Activated CD8-positive, alpha-beta memory T cell treated with anti-CD3 and anti-CD28 coated beads, Interleukin-2, amount 50 U/mL, for 24 hours (primary cell): ENCODE data around the gene SPECC1L.

Source experiments
- DNase-seq: peaks from one replicate; pipeline ENCODE4 v3.0.0-alpha.2; 2020; ENCODE audit errors: extremely low read depth

The SPECC1L gene

DNA sequence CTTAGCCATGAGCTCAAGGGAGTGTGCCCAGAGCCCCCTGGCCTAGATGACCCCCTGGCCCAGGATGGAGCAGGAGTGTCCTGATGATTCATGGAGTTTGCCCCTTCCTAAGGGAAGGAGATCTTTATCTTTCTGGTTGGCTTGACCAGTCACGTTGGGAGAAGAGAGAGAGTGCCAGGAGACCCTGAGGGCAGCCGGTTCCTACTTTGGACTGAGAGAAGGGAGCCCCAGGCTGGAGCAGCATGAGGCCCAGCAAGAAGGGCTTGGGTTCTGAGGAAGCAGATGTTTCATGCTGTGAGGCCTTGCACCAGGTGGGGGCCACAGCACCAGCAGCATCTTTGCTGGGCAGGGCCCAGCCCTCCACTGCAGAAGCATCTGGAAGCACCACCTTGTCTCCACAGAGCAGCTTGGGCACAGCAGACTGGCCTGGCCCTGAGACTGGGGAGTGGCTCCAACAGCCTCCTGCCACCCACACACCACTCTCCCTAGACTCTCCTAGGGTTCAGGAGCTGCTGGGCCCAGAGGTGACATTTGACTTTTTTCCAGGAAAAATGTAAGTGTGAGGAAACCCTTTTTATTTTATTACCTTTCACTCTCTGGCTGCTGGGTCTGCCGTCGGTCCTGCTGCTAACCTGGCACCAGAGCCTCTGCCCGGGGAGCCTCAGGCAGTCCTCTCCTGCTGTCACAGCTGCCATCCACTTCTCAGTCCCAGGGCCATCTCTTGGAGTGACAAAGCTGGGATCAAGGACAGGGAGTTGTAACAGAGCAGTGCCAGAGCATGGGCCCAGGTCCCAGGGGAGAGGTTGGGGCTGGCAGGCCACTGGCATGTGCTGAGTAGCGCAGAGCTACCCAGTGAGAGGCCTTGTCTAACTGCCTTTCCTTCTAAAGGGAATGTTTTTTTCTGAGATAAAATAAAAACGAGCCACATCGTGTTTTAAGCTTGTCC, 171.0 kb downstream of the SPECC1L start:
- no peak for DNase-seq

DNA sequence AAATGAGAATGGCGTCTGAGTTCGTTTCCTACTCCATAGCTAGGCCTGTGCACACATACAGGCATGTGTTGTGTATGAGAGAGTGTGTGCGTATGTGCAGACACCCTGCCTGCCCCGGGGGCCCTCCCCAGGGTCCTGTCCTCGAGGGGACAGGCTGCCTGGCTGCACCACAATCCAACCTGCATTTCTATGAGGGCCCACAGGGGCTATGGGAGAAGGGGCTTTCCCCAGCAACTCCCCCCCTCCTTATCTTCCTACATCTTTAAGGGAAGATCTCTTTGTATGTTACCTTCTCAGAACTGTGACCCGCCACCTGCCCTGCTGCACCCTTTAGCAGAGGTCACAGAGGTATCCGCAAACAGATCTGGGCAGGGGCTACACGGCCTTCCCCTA, 171.7 kb downstream of the SPECC1L start:
- no peak for DNase-seq

DNA sequence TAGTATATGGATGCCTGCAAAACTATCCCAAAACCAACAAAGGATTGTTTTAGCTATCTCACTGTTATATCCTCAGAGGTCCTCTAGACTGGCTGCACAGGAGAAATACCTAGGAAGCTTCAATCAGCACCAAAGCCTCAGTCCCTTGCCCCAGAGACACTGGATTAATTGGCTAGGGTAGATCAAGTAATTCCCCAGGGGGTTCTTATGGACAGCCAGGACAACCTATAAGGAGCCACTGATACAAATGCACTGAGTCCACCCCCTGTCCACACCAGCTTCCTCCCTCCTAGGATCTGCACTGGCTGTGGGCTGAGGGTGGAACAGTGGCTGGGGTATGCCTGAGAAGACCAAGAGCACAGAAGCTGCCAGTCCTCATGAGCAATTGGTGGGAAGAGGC, 173.0 kb downstream of the SPECC1L start:
- DNase-seq = no peak

DNA sequence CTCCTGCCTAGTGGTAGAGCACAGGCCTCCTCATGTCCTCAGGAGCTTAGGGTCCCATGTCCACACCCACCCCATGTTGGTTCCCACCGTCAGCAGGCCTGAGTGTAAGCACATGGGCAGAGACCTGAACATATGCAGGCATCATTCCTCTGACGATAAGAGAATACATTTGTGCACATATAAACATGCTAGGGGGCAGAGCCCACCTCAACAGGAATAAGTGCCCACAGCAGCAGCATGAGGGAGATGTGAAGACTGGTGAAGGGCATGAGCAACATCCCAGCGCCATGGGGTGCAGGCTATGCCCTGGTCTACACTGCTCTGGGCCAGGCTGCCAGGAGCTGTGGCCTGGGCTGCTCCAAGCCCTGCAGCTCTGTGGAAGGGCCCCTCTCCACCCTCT, 173.6 kb downstream of the SPECC1L start:
- DNase-seq = no peak

DNA sequence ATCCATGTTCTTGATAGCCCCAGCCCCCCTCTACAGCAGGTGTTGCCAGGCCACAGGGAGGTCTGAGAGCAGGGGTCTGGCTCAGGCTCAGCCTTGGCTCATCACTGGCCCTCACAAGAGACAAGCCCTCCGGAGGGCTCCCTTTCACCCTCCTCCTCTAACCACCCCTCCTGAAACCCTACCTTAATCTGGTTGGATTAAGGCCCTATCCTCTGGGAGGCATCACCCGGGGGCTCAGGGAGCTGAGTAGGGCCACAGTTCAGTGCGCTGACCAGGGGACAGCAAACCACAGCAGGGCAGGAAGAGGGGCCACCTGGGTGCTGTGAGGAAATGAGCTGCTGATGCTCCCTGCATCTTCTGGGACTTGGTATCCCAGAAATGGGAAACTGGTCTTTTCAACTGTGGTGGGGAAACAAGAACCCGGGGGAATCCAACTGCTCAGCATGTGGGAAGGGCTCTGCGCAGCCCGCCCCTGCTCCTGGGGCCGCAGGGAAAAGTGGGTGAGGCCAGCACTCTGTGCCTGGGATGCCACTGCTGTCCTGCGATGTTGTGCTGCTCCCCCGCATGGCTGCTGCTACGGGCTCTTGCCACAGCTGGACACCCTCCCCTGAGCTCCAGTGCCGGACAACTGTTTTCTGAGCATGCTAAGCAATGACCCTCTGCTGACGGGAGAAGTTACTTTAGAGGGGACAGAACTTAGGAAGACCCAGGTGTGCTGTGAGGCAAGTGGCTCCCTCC, 174.3 kb downstream of the SPECC1L start:
- no peak for DNase-seq

DNA sequence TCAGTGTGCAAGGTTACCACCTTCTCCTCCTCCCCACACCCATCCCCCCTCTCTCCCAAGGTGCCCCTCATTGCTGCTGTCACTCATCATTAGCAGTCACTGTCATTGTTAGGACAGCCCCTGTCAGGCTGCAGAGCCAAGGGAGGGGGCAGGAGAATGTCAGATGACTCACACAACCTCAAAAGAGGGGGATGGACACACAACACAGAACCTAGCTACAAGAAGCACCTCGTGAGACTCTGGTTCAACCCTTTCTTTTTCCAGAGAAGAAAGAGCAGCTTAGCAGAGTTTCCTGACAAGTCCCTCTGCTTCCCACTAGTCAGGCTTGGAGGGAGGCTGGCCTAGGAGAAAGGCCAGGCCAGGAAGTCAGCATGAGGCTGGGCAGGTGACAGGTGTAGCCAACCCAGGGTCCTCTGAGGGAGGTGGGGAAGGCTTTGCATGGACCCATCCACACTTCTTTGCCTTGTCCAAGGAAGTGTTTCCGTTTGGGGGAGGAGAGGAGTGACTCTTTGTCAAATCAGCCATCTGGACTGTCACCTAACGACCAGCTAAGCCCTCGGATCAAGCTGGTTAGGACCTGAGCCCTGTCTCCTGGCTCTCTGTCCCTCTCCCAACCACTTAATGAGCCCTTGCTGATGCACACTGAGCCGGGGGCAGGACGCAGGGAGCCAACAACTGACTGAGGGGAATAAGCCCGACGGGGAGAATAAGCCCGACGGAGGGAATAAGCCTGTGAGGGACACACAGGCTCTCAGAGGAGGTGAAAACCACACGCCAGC, 175.0 kb downstream of the SPECC1L start:
- no peak for DNase-seq

DNA sequence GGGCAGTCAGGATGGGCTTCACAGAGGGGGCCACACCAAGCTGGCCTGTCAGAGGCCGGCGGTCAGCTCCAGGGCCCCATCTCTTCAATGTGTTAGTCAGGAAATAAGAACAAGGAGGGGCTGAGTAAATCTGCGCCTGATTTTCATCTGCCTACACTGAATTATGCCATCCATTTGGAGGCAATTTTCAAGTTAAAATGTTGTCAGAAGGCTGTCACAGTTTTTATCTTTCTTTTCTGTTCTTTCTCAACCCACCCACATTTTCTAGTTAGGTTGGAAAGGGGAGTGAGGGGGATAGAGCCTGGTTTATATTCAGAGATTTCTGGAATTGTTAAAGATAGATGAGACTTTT, 175.6 kb downstream of the SPECC1L start:
- no peak for DNase-seq

DNA sequence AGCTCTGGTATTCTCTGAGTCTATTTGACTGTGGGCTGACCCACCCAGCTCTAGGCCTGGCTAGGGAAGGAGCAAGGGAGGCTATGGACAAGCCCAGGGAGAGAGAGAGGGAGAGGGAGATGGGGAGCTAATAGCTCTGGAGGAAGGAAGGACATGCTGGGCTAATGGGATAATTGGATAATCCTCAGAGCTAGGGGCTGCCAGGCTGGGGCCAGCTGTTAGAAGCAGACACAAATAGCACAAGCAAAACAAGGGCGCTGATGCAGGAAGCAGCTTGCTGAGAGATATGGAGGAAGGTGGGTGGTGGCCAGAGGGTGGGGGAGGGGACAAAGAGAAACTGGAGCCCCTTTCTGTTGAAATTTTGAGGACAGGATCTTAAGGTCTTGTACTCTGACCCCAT, 180.0 kb downstream of the SPECC1L start:
- no peak for DNase-seq

DNA sequence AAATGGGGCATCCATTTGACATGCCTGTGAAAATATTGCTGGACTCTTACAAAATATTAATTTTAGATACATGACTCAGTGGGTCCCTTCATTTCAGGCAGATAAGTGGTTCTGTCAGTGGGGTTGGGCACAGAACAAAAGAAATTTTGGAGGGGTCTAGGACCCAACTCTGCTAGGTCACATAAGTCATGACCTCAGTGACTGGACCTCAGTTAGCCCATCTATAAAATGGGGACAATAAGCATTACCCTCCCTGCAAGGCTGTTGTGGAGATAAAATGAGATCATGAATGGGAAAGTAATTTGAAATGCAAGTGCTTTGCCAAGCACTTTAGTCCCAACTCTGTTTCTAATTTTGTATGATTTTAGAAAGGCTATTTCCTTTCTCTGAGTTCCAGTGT, 180.5 kb downstream of the SPECC1L start:
- DNase-seq = no peak

DNA sequence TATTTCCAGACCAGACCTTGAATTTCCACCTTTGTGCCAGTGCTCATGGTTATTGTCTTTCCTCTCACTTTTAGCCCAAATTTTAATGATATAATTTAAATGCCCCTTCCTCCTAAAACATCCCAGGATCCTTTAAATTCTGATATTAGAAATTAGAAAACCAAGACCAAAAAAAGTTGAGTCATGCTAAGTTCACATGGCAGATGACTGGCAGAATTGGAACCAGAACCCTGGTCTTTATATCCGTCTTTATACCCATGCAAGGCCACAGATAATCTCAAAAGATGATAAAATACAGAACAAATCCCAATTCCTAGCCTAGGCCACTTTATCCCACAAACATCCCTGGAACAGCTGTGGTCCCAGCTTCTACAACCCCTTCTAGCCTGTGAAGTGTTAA, 183.2 kb downstream of the SPECC1L start:
- DNase-seq = no peak

DNA sequence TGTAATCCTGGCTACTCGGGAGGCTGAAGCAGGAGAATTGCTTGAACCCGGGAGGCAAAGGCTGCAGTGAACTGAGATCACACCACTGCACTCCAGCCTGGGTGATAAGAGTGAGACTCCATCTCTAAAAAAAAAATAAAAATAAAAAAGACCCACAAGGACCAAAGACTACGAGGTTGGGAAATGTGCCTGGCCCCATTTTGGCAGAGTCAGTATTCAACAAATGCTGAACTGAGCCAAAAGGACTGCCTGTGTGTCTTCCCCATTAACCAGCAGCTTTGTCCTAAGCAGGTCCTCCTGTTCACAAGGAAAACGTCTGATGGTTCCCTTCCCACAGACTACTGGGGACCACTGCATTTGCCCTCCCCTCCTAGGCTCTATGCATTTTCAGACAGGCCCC, 184.4 kb downstream of the SPECC1L start:
- DNase-seq = no peak

DNA sequence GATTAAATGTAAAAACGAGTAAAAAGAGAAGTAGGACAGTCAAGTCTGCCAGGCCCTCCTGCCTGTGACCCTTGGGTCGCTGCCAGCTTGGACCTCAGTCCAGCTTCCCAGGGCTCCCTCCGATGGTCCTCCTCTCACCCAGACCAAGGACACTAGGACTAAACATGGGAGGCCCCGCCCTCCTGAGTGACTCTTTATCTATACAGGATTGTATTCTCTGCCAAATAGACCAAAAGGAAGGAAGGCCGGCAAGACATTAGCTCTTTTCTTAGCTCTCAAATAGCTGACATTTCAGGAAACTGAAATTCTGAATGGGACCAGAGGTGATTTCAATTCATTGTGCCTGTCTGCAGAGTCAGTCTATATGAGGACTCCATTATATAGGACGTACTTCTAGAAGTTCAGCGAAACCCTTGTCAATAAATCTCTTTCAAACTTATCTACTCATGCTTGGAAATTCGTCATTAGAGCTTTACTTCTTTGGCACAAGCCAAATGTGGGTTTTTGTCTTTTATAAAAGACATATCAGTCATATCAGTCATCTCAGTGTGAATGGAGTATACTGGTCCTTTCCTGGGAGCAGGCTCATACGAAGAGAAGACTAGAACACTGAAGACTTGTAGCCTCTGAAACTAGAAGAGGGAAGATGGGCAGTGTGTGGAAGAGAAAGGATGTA, 185.3 kb downstream of the SPECC1L start:
- DNase-seq = no peak

DNA sequence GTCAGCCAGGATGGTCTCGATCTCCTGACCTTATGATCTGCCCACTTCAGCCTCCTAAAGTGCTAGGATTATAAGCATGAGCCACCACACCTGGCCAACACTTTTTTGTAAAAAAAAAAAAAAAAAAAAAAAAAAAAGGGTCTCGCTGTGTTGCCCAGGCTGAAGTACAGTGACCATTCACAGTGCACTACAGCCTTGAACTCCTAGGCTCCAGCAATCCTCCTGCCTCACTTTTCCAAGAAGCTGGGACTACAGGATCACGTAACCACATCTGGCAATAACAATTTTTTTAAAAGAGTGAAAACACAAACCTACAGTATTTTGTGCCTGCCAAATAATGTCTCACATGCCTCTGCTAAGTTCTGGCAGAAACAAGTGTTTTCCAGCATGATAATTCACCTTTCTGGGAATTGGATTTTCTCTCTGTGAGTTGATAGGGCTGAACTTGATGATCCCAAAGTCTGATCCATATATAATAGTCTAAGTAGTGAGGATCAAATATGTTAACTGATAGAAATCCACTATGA, 187.3 kb downstream of the SPECC1L start:
- DNase-seq = no peak

DNA sequence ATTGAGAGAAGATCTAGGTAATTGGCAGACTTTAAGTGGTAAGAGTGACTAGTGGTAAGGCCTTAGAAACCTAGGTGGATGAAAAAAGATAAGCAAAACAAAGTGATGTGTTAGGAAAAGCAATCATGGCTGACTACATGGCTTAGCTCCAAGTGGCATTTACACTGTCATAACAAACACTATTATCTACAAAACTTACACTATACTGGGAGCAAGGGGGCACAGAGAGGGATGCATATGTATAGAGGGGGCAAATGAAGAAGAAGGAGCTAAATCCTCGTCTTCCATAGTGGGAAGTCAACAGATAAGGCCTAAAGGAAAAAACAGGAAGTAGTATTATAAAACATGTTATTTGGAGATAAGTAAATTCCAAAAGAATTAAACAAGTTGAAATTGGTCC, 189.3 kb downstream of the SPECC1L start:
- DNase-seq = no peak

DNA sequence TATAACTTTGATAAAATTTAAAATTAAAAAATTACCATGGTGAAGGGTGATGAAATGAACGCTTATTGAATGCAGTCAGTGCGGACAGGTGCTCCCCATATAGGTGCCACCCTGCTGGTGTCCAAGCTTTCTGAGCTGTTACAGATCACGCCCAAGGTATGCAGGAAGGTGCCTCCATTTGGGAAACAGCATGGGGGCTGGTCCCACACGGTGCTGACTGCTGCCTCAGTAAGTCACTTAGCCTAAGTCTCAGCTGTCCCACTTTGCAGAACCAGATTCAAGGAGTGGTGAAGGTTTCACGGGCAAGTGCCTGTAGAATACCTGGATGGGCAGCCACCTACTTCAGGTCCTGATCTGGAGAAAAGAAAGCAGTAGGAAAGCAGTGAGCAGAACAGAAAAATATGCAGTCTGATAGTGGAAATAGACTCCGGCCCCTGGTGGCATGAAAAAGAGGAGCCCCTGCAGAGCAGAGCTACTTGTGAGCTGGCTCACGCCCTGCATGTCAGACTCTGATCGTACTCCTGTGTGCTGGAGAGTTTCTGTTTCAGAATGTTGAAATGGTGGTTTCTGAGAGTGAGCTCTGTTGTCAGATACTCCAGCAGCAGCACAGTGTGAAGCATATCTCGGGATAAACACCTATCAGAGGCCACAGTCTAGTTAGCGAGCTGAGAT, 189.9 kb downstream of the SPECC1L start:
- DNase-seq = no peak

DNA sequence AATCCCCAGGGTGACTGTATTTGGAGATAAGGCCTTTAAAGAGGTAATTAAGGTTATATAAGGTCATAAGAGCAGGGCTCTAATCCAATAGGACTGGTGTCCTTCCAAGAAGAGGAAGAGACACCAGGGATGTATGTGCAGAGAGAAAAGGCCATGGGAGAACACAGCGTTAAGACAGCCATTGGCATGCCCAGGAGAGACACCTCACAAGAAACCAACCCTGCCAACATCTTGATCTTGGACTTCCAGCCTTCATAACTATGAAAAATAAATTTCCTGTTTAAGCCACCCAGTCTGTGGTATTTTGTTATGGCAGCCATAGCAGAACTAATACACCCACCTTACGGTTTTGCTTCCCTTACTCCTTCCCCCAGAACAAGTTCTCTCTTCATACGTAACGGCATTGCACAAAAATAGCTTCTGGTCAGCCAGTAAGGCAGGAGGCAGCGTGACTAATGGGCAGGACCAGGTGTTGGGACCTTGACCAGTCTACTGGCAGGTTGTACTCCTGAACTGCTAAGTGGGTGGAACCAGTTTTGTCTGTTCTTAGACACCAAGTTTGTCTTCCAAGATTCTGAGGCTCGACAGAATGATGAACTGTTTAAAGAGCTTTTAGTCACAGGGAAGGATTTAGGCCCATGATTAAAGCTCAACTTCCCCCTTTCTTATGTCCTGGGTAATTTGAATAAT, 192.6 kb downstream of the SPECC1L start:
- DNase-seq = no peak

DNA sequence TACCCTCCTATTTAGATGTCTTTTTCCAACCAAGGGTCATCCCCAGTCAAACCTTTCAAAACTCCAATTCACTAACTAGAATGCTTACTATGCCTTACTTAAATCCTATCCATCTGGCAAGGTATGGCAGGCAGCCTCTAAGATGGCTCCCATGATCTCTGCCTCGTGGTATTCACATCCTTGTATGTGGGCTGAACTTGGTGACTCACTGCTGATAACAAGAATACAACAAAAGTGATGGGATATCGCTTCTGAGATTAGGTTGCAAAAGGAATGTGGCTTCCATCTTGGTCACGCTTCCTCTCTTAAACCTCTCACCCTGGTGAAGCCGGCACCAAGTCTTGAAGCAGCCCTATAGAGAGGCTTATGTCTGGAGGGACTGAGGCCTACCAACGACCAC, 194.9 kb downstream of the SPECC1L start:
- no peak for DNase-seq

DNA sequence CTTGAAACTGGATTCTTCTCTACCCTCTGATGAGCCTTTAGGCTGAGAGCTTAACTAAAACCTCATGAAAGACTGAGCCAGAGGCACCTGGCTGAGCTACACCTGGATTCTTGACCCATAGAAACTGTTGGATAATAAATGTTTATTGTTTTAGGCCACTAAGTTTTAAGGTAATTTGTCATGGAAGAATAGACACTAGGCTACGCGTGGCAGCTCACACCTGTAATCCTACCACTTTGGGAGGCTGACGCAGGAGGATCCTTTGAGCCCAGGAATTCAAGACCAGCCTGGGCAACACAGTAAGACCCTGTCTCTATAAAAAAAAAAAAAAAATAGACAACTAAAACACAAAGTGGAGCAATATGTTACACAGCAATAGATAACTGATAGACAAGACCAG, 195.3 kb downstream of the SPECC1L start:
- DNase-seq = no peak

DNA sequence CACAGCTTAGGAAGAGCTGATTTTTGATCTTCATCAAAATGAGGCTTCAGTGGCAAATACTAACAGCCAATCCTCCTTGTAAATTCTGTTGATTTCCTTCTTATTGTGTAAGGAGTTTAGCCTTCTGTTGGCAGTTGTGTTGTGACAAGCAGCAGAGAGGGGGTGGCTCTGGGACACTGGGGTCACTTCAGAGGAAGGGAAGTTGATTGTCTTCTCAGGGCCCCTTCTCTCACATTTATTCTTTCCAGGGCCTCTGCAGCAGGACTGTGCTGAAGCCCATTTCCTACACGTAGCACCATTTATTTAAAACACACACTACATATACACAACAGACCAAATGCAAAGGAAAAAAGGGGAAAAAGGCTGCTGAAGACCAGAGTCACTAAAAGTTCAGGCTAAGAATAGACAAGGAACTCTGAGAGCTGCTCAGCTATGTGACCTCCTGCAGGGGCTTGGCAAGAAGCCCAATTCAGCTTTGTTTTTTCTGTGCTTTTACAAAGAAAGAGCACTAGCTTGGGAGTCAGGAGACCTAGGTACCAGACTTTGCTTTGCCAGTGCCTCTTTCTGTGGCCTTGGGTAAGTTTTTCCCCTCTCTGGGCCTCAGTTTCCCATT, 196.2 kb downstream of the SPECC1L start:
- DNase-seq = no peak

DNA sequence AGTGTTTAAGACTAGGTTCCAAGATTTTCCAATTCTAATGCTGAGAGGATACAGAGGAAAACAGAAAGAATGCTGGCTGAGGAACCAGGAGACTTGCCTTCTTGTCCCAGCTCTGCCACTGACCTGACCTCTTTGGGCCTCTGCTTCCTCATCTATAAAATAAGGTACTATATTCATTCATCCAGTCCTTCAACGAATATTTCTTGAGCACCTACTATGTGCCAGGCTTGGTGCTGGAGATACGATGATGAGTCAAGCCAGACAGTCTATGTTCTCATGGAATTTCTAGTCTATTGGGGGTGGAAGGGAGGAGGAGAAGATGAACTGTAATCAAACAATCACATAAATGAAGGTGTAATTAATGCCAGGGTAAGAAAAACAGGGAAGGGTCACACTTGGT, 196.7 kb downstream of the SPECC1L start:
- no peak for DNase-seq
